BE2C (cell line): ENCODE results near the gene FARP1.
A peak's percentile ranks its signal among the peaks of the same experiment; 100 is the strongest.

ENCODE experiments used
- DNase-seq: peaks from one replicate; pipeline ENCODE4 v3.0.0-alpha.2; 2020
- H3K27me3 ChIP-seq: fragments of 250-450 bp; sonication (Bioruptor Pico); 2 replicates; pipeline ENCODE4 v1.5.1; 2020; ENCODE audit warnings: mild to moderate bottlenecking
- H3K36me3 ChIP-seq: fragments of 250-450 bp; sonication (Bioruptor Pico); 2 replicates; pipeline ENCODE4 v1.5.1; 2020; ENCODE audit warnings: mild to moderate bottlenecking
- H3K4me1 ChIP-seq: fragments of 250-450 bp; sonication (Bioruptor Pico); 2 replicates; pipeline ENCODE4 v1.5.1; 2020
- H3K4me3 ChIP-seq: 2 replicates; pipeline ENCODE4 v1.5.1; 2011; ENCODE audit warnings: low read depth, low read length
- H3K9me3 ChIP-seq: fragments of 250-450 bp; sonication (Bioruptor Pico); 2 replicates; pipeline ENCODE4 v1.5.1; 2020
- TF ChIP-seq, protein P1 (sequence below): IDR thresholded peaks from 2 replicates; pipeline ENCODE4 v1.5.1; 2012; ENCODE audit warnings: mild to moderate bottlenecking, low read depth, low read length

FARP1 gene

DNA sequence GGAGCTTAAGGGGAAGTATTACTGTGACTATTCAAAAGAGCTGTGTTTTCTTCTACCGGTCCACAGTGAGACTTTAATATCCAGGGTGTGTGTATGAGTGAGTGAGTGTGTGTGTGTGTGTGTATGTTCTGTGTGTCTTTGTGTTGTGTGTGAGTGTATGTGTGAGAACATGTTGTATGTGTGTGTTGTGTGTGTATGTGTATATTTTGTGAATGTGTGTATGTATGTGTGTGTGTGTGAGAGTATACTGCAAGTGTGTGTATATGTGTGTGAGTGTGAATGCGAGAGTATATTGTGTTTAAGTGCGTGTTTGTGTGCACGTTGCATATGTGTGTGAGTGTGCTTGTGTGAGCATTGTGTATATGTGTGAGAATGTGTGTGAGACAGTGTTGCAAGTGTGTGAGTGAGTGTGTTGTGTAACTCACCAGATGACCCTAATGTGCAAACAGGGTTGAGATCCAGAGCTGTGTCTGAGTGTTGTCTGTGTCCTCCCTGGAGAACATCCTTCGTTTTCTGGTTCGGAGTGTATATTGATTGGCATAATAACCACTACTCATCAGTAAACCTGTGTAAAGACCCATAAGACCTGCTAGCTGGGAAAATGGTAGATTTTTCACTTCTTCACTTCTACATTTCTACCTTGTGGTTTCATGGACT lies 135.3 kb downstream of the FARP1 start:
- no peak overlapping the region for H3K4me3 ChIP-seq
- no peaks in the 10 kb centered on the region for H3K9me3 ChIP-seq
- TF ChIP-seq, protein P1, sequence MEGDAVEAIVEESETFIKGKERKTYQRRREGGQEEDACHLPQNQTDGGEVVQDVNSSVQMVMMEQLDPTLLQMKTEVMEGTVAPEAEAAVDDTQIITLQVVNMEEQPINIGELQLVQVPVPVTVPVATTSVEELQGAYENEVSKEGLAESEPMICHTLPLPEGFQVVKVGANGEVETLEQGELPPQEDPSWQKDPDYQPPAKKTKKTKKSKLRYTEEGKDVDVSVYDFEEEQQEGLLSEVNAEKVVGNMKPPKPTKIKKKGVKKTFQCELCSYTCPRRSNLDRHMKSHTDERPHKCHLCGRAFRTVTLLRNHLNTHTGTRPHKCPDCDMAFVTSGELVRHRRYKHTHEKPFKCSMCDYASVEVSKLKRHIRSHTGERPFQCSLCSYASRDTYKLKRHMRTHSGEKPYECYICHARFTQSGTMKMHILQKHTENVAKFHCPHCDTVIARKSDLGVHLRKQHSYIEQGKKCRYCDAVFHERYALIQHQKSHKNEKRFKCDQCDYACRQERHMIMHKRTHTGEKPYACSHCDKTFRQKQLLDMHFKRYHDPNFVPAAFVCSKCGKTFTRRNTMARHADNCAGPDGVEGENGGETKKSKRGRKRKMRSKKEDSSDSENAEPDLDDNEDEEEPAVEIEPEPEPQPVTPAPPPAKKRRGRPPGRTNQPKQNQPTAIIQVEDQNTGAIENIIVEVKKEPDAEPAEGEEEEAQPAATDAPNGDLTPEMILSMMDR = no peak
- DNase-seq = no peak
- peaks cover 46% of the 10 kb centered on the region for H3K4me1 ChIP-seq
- no peaks in the 10 kb centered on the region; the same call in 1 of the 2 replicates for H3K36me3 ChIP-seq
- no peaks in the 10 kb centered on the region for H3K27me3 ChIP-seq

DNA sequence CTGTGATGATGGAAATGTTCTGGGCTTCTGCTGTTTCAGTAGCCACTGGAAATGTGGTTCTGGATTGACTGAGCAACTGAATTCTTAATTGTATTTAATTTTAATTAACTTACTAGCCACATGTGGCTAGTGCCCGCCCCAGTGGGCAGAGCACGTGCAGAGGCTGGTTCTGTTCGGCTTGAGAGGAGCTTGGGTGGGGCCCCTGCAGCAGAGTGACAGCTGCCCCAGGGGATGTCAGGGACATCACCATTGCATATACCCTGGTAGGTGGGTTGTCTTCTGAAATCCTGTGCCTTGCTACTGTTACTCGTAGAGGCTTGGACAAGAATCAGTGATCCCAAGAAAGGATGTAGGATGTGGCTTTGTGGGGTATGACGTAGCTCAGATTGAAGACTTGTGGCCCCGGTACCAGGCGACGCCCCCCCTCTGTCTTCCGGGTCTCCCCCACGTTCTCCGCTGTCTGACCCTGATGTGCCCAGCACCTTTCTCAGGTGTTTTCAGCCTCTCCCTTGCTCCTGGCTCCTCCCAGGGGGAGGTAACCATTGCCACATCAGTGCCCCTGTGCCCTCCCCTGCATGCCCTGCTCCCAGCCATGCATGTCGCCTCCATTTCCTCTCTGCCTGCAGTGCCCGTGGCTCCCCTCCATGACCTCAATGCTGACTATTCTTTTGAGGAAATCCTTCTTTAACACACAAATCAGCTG lies 136.7 kb downstream of the FARP1 start:
- peaks cover 40% of the 10 kb centered on the region for H3K4me1 ChIP-seq
- TF ChIP-seq, protein P1 = no peak
- no peaks in the 10 kb centered on the region for H3K9me3 ChIP-seq
- H3K27me3 ChIP-seq = no peaks in the 10 kb centered on the region
- DNase-seq = peak; percentile 72
- H3K4me3 ChIP-seq = peak overlapping the region; percentile 29
- no peaks in the 10 kb centered on the region for H3K36me3 ChIP-seq

DNA sequence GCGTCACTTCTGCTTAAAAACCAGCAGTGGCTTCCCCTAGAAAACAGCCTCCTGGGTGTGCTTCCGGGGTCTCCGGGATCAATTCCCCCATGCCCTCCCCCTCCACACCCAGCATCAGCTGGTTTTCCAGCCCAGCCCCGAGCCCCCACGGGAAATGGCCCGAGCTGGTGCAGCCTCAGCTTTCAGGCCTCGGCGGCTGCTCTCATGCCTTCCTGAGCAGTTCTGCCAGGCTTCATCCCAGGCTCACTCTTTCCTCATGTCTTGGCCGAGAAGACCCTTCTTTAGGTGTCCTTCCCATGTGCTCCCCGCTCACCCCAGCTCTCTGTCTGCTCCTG lies 137.2 kb downstream of the FARP1 start:
- Histone ChIP-seq H3K4me3 (peak overlapping the region; percentile 29), H3K9me3 (no peaks in the 10 kb centered on the region), H3K36me3 (no peaks in the 10 kb centered on the region), H3K4me1 (peaks cover 40% of the 10 kb centered on the region), H3K27me3 (no peaks in the 10 kb centered on the region)
- peak; percentile 53 for DNase-seq
- TF ChIP-seq, protein P1 = no peak

DNA sequence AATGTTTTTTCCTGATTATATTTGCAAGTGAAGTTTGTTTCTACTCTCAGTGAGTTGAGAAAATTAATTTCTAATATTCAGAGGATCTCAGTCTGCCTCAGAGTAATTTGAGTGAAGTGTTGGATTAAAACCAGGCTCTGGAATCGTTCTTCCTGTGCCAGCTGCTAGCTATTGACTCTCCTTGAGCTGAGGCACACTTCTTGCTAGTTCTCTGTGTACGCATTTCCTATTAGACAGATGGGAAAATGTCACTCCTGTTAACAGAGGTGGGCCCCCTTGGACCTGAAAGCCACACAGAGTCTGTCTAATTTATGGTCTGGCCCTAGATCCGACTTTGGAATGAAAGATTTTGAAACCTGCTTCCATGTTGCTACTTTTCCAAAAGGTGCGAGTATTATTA lies 141.8 kb downstream of the FARP1 start:
- Histone ChIP-seq H3K4me3 (no peak overlapping the region), H3K36me3 (no peaks in the 10 kb centered on the region)
- DNase-seq = no peak

DNA sequence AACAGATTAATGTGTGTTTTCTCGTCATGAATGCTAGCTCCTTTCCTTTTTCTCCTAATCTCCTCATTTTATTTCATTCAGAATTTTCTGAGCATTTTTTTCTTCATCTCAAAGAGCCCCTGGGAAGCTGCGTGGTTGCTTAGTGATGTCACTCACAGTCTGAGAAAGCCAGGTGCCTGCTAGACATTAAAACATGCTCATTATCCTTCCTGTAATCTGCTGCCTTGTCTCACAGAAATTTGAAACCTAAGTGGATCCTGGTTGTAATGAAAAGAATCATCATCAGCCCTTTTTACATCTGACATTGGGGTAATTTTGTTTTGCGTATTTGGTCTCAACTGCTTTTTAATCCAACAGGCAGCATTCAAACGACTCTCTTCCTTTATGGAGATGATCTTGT lies 142.4 kb downstream of the FARP1 start:
- H3K36me3 ChIP-seq = no peaks in the 10 kb centered on the region
- DNase-seq = peak; percentile 46
- no peaks in the 10 kb centered on the region for H3K9me3 ChIP-seq
- peak overlapping the region; percentile 25 for H3K4me3 ChIP-seq
- H3K4me1 ChIP-seq = peaks cover 52% of the 10 kb centered on the region
- H3K27me3 ChIP-seq = no peaks in the 10 kb centered on the region
- TF ChIP-seq, protein P1 = no peak

More for the DNA sequence above, 141.8 kb downstream of the FARP1 start:
- no peaks in the 10 kb centered on the region for H3K27me3 ChIP-seq
- peaks cover 52% of the 10 kb centered on the region for H3K4me1 ChIP-seq
- TF ChIP-seq, protein P1 = no peak
- H3K9me3 ChIP-seq = no peaks in the 10 kb centered on the region

DNA sequence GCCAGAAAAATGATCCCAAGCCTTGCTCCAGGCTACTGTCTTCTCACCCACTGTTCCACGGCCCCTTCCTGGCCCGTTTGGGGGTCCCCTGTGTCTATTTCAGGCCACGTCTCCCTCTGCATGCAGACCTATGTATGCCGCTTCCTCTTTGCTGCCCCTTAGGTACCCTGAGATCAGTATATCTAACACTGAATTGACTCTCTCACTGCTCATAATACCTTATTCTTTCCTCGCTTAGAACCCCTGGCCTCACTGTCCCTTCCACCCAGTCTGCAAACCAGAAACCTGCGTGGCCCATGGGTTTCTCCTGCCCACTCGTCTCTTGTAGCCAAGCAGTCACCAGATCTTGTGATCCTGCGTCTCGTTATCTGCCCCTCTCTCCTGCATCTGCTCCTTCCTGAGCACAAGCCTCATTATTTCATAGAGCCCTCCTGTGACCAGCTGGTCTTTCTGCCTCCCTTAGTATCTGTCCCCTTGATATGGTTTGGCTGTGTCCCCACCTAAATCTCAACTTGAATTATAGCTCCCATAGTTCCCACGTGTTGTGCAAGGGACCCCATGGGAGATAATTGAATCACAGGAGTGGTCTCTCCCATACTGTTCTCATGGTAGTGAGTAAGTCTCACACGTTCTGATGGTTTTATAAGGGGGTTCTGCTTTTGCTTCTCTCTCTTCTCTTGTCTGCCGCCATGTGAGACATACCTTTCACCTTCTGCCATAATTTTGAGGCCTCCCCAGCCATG lies 143.1 kb downstream of the FARP1 start:
- Histone ChIP-seq H3K9me3 (peaks cover 2% of the 10 kb centered on the region; the same call in 1 of the 2 replicates), H3K4me3 (peak overlapping the region; percentile 25), H3K36me3 (no peaks in the 10 kb centered on the region), H3K4me1 (peaks cover 51% of the 10 kb centered on the region), H3K27me3 (no peaks in the 10 kb centered on the region)
- TF ChIP-seq, protein P1 = no peak
- peak; percentile 56 for DNase-seq
